Fibroblast of skin of scalp (primary cell): ENCODE measurements around the gene RBMS3.
"Not testable (repeated sequence)": the region's sequence is repeated elsewhere in the genome, so short reads cannot be mapped to it uniquely, and the experiment has no call there.

Experiments used
- DNase-seq: peaks from one replicate; pipeline ENCODE4 v3.0.0-alpha.2; 2013

The RBMS3 gene

GRCh38 chr3:30042916-30043555 is 762.2 kb downstream of the RBMS3 start:
- no peak for DNase-seq

DNA sequence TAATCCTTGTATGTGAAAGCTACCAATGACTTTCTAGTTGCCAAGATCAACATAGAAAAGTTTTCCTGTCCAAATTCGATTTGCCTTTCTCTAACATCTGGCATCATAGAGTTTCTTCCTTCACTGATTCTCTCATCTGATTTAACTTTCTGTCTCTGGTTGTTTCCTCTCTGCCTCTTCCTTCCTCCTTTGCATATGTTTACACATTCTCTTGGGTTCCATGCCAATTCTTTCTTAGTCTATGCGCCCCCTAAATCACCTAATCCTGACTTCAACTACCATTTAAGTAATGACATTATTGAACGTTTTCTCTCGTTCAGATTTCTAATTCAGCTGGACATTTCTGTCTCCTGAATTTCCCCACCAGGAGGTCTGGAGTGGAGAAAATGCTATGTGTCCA is 763.6 kb downstream of the RBMS3 start:
- DNase-seq = no peak

DNA sequence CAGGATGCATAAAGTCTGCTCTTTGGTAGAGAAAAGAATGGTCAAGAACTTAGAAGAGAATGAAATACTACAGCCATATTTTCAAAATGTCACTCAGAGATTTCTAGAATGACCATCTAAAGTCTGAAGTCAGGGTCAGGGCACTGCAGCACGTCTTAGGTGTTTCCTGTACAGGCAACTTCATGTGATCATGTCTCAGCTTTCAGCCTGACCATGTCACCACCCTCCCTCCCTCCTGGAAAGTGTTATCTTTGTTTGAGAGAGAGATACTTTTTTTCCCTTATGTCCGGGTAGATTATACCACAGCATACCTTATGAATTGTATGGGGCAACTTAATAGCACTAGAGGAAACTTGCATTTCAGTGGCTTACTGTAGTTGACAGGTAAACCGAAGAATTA is 767.6 kb downstream of the RBMS3 start:
- DNase-seq = no peak

- not testable (repeated sequence) for DNase-seq
Measured at GRCh38 chr3:30050116-30050515, 769.2 kb downstream of the RBMS3 start.

- DNase-seq = no peak
Measured at GRCh38 chr3:30059240-30059639, 778.4 kb downstream of the RBMS3 start.
